Nephron (organoid): ENCODE results near the gene SDK2.
A peak's percentile ranks its signal among the peaks of the same experiment; 100 is the strongest.

Experiments
- H3K27ac Mint-ChIP-seq, 3 experiments: 2 replicates each; pipeline ENCODE4 v1.8.0; 2020; ENCODE audit warnings: mixed read lengths in 3 of 3, mild to moderate bottlenecking in 2 of 3, moderate library complexity in 1 of 3
- H3K27me3 Mint-ChIP-seq: 2 replicates; pipeline ENCODE4 v1.8.0; 2021; ENCODE audit warnings: low read depth, mild to moderate bottlenecking, moderate library complexity, mixed read lengths
- H3K36me3 Mint-ChIP-seq: 2 replicates; pipeline ENCODE4 v1.8.0; 2020; ENCODE audit warnings: low read depth, mixed read lengths
- H3K4me1 Mint-ChIP-seq: 2 replicates; pipeline ENCODE4 v1.8.0; 2020; ENCODE audit warnings: mixed read lengths
- H3K4me3 Mint-ChIP-seq, 3 experiments: 2 replicates each; pipeline ENCODE4 v1.8.0; 2020; ENCODE audit warnings: mild to moderate bottlenecking in 3 of 3, mixed read lengths in 3 of 3, moderate library complexity in 2 of 3
- H3K9me3 Mint-ChIP-seq: 2 replicates; pipeline ENCODE4 v1.8.0; 2020; ENCODE audit warnings: mixed read lengths
- CTCF ChIP-seq, 3 experiments: fragments of 200-600 bp; sonication (generic); IDR thresholded peaks; one replicate each; pipeline ENCODE4 v1.5.0; 2021; ENCODE audit warnings: antibody characterized with exemption in 3 of 3; ENCODE audit not compliant: unreplicated experiment in 3 of 3

SDK2 gene

GRCh38 chr17:73616120-73616872 is 27.9 kb downstream of the SDK2 start:
- H3K27ac Mint-ChIP-seq, result peak overlapping the region; percentile 82 to 99 (median 91)

GRCh38 chr17:73614256-73614655 is 30.0 kb downstream of the SDK2 start:
- Mint-ChIP-seq H3K4me3 (peak overlapping the region; percentile 49 to 62 (median 56)), H3K36me3 (peaks cover 3% of the 10 kb centered on the region), H3K4me1 (peaks cover 79% of the 10 kb centered on the region), H3K9me3 (peaks cover 8% of the 10 kb centered on the region), H3K27ac (peak overlapping the region; percentile 91 to 99 (median 99)), H3K27me3 (no peaks in the 10 kb centered on the region)
- TF ChIP-seq CTCF (IDR thresholded peaks at IDR 0.05; ENCODE audit: unreplicated experiment in 3 of 3), result no peak

More at GRCh38 chr17:73616120-73616872, 27.9 kb downstream of the SDK2 start:
- H3K4me3 Mint-ChIP-seq, result peak overlapping the region; percentile 9 to 38 (median 31)
- peaks cover 24% of the 10 kb centered on the region for H3K9me3 Mint-ChIP-seq
- peaks cover 61% of the 10 kb centered on the region for H3K4me1 Mint-ChIP-seq
- TF ChIP-seq CTCF (IDR thresholded peaks at IDR 0.05; ENCODE audit: unreplicated experiment in 3 of 3), result no peak
- H3K36me3 Mint-ChIP-seq, result peaks cover 21% of the 10 kb centered on the region
- H3K27me3 Mint-ChIP-seq, result no peaks in the 10 kb centered on the region

DNA sequence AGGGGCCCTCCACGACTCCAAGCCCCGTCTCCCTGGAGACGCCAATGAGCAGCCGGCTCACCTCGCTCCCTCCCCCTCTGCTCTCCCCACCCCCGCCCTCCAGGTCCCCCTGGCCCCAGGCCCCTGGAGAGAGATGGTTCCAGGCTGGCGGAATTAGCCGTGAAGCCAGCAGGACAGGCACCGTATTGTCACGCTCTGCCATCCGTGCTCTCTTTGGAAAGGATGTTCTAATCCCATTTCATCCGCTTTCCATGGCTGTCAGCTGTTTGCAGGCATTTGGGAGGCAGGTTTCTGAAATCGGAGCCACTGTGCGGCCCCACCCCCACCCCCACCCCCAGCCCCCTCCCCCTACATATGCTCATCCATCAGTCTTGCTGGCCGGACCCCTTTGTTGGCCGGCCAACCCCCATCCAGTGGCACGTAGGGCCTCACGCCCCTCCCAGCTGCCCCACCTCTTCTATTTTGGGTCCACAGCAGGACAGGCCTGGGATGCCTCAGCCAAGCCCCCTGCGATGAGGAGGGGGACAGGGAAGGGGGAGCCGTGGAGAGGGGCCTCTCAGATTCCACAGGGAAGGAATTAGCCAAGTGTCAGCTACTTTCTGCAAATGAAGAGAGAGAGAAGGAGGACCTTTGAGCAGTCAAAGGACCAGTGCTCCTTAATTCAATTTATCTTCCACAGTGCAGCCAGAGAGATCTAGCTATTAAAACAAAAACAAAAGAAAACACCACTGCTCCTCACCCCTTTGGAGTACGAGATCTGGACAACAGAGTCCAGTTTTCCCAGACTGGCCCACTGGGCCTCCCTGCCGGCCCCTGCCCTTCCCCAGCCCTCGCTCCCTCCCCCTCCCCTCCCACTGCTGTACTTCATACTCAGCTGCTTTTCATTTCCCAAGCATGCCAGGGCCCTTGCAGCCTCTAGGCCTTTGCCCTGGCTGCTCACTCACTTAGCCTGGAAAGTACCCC is 30.7 kb downstream of the SDK2 start:
- Mint-ChIP-seq H3K36me3 (no peaks in the 10 kb centered on the region), H3K4me1 (peaks cover 84% of the 10 kb centered on the region), H3K27me3 (no peaks in the 10 kb centered on the region), H3K27ac (peak overlapping the region; percentile 91 to 99 (median 99)), H3K9me3 (peaks cover 4% of the 10 kb centered on the region), H3K4me3 (peak overlapping the region; percentile 56 to 76 (median 69))
- TF ChIP-seq CTCF (IDR thresholded peaks at IDR 0.05; ENCODE audit: unreplicated experiment in 3 of 3), result no peak

GRCh38 chr17:73612031-73612472 is 32.2 kb downstream of the SDK2 start:
- H3K27me3 Mint-ChIP-seq, result no peaks in the 10 kb centered on the region
- peaks cover 84% of the 10 kb centered on the region for H3K4me1 Mint-ChIP-seq
- H3K27ac Mint-ChIP-seq, result peak overlapping the region; percentile 29 to 69 (median 54)
- TF ChIP-seq CTCF (IDR thresholded peaks at IDR 0.05; ENCODE audit: unreplicated experiment in 3 of 3), result no peak
- peak overlapping the region in 1 of 3 experiments; percentile 17 for H3K4me3 Mint-ChIP-seq
- no peaks in the 10 kb centered on the region for H3K9me3 Mint-ChIP-seq
- H3K36me3 Mint-ChIP-seq, result no peaks in the 10 kb centered on the region

GRCh38 chr17:73611630-73612029 is 32.6 kb downstream of the SDK2 start:
- peak overlapping the region in 1 of 3 experiments; percentile 17 for H3K4me3 Mint-ChIP-seq
- no peaks in the 10 kb centered on the region for H3K9me3 Mint-ChIP-seq
- H3K4me1 Mint-ChIP-seq, result peaks cover 84% of the 10 kb centered on the region
- H3K27me3 Mint-ChIP-seq, result no peaks in the 10 kb centered on the region
- no peak for TF ChIP-seq CTCF (IDR thresholded peaks at IDR 0.05; ENCODE audit: unreplicated experiment in 3 of 3)
- no peaks in the 10 kb centered on the region for H3K36me3 Mint-ChIP-seq
- H3K27ac Mint-ChIP-seq, result peak overlapping the region; percentile 29 to 69 (median 54)
